Measurements from ENCODE around the gene SPN.
"Not testable (repeated sequence)": the region's sequence is repeated elsewhere in the genome, so short reads cannot be mapped to it uniquely, and the experiment has no call there.

SPN gene

GRCh38 chr16:29698042-29698441, 35.0 kb downstream of the SPN start:
- Histone ChIP-seq H3K36me3 (ENCODE audit: insufficient read depth, low read length) (no peaks in the 10 kb centered on the region), H3K4me1 (ENCODE audit: insufficient read depth, low read length) (peaks cover 16% of the 10 kb centered on the region), H3K9me3 (ENCODE audit: control insufficient read depth, insufficient read depth, low read length) (no peaks in the 10 kb centered on the region; the same call in 1 of the 2 replicates), H3K9ac (ENCODE audit: low read depth, low read length) (no peak overlapping the region)

GRCh38 chr16:29698484-29699323, 35.7 kb downstream of the SPN start:
- H3K9ac ChIP-seq (ENCODE audit: low read depth, low read length) = no peak overlapping the region
- H3K4me1 ChIP-seq (ENCODE audit: insufficient read depth, low read length) = peaks cover 16% of the 10 kb centered on the region
- H3K36me3 ChIP-seq (ENCODE audit: insufficient read depth, low read length) = no peaks in the 10 kb centered on the region
- H3K9me3 ChIP-seq (ENCODE audit: control insufficient read depth, insufficient read depth, low read length) = no peaks in the 10 kb centered on the region; the same call in 1 of the 2 replicates

GRCh38 chr16:29699324-29700219, 36.5 kb downstream of the SPN start:
- no peaks in the 10 kb centered on the region for H3K36me3 ChIP-seq (ENCODE audit: insufficient read depth, low read length)
- no peaks in the 10 kb centered on the region; the same call in 1 of the 2 replicates for H3K9me3 ChIP-seq (ENCODE audit: control insufficient read depth, insufficient read depth, low read length)
- H3K4me1 ChIP-seq (ENCODE audit: insufficient read depth, low read length) = peaks cover 16% of the 10 kb centered on the region
- no peak overlapping the region for H3K9ac ChIP-seq (ENCODE audit: low read depth, low read length)

GRCh38 chr16:29700253-29700987, 37.4 kb downstream of the SPN start:
- no peaks in the 10 kb centered on the region; the same call in 1 of the 2 replicates for H3K9me3 ChIP-seq (ENCODE audit: control insufficient read depth, insufficient read depth, low read length)
- H3K9ac ChIP-seq (ENCODE audit: low read depth, low read length) = no peak overlapping the region
- H3K36me3 ChIP-seq (ENCODE audit: insufficient read depth, low read length) = no peaks in the 10 kb centered on the region
- H3K4me1 ChIP-seq (ENCODE audit: insufficient read depth, low read length) = peaks cover 16% of the 10 kb centered on the region

- Histone ChIP-seq H3K36me3 (ENCODE audit: insufficient read depth, low read length) (no peaks in the 10 kb centered on the region), H3K9ac (ENCODE audit: low read depth, low read length) (no peak overlapping the region), H3K9me3 (ENCODE audit: control insufficient read depth, insufficient read depth, low read length) (no peaks in the 10 kb centered on the region; the same call in 1 of the 2 replicates), H3K4me1 (ENCODE audit: insufficient read depth, low read length) (peaks cover 16% of the 10 kb centered on the region)
These were observed 38.1 kb downstream of the SPN start for GRCh38 chr16:29701214-29701555.

- H3K9me3 ChIP-seq (ENCODE audit: control insufficient read depth, insufficient read depth, low read length) = no peaks in the 10 kb centered on the region; the same call in 1 of the 2 replicates
- peaks cover 16% of the 10 kb centered on the region for H3K4me1 ChIP-seq (ENCODE audit: insufficient read depth, low read length)
- H3K9ac ChIP-seq (ENCODE audit: low read depth, low read length) = no peak overlapping the region
- no peaks in the 10 kb centered on the region for H3K36me3 ChIP-seq (ENCODE audit: insufficient read depth, low read length)
These were observed 39.2 kb downstream of the SPN start for GRCh38 chr16:29702269-29702668.

- H3K36me3 ChIP-seq (ENCODE audit: insufficient read depth, low read length) = no peaks in the 10 kb centered on the region
- H3K4me1 ChIP-seq (ENCODE audit: insufficient read depth, low read length) = peaks cover 7% of the 10 kb centered on the region
- H3K9me3 ChIP-seq (ENCODE audit: control insufficient read depth, insufficient read depth, low read length) = no peaks in the 10 kb centered on the region
- H3K9ac ChIP-seq (ENCODE audit: low read depth, low read length) = no peak overlapping the region
These were observed 42.0 kb downstream of the SPN start for GRCh38 chr16:29705030-29705429.

GRCh38 chr16:29707160-29707559, 44.1 kb downstream of the SPN start:
- not testable (repeated sequence) for H3K9ac ChIP-seq (ENCODE audit: low read depth, low read length); H3K9me3 ChIP-seq (ENCODE audit: control insufficient read depth, insufficient read depth, low read length); H3K36me3 ChIP-seq (ENCODE audit: insufficient read depth, low read length); H3K4me1 ChIP-seq (ENCODE audit: insufficient read depth, low read length)

GRCh38 chr16:29708917-29709600, 46.0 kb downstream of the SPN start:
- Histone ChIP-seq H3K4me1 (ENCODE audit: insufficient read depth, low read length) (peaks cover 3% of the 10 kb centered on the region), H3K9me3 (ENCODE audit: control insufficient read depth, insufficient read depth, low read length) (no peaks in the 10 kb centered on the region), H3K36me3 (ENCODE audit: insufficient read depth, low read length) (peaks cover 12% of the 10 kb centered on the region), H3K9ac (ENCODE audit: low read depth, low read length) (peak overlapping the region; percentile 94)

- not testable (repeated sequence) for H3K4me1 ChIP-seq (ENCODE audit: insufficient read depth, low read length); H3K9me3 ChIP-seq (ENCODE audit: control insufficient read depth, insufficient read depth, low read length)
- peak overlapping the region; percentile 94 for H3K9ac ChIP-seq (ENCODE audit: low read depth, low read length)
- H3K36me3 ChIP-seq (ENCODE audit: insufficient read depth, low read length) = peaks cover 12% of the 10 kb centered on the region
These were observed 46.6 kb downstream of the SPN start for GRCh38 chr16:29709657-29710056.

GRCh38 chr16:29710227-29711219, 47.5 kb downstream of the SPN start:
- Histone ChIP-seq H3K4me1 (ENCODE audit: insufficient read depth, low read length) (peaks cover 3% of the 10 kb centered on the region), H3K9ac (ENCODE audit: low read depth, low read length) (peak overlapping the region; percentile 94)

GRCh38 chr16:29712809-29713208, 49.8 kb downstream of the SPN start:
- peaks cover 3% of the 10 kb centered on the region for H3K4me1 ChIP-seq (ENCODE audit: insufficient read depth, low read length)
- H3K36me3 ChIP-seq (ENCODE audit: insufficient read depth, low read length) = peaks cover 12% of the 10 kb centered on the region
- no peaks in the 10 kb centered on the region for H3K9me3 ChIP-seq (ENCODE audit: control insufficient read depth, insufficient read depth, low read length)
- no peak overlapping the region for H3K9ac ChIP-seq (ENCODE audit: low read depth, low read length)

More at GRCh38 chr16:29710227-29711219, 47.5 kb downstream of the SPN start:
- Histone ChIP-seq H3K9me3 (ENCODE audit: control insufficient read depth, insufficient read depth, low read length) (no peaks in the 10 kb centered on the region), H3K36me3 (ENCODE audit: insufficient read depth, low read length) (peaks cover 12% of the 10 kb centered on the region)

GRCh38 chr16:29714396-29714795, 51.3 kb downstream of the SPN start:
- no peaks in the 10 kb centered on the region for H3K9me3 ChIP-seq (ENCODE audit: control insufficient read depth, insufficient read depth, low read length)
- H3K4me1 ChIP-seq (ENCODE audit: insufficient read depth, low read length) = peaks cover 5% of the 10 kb centered on the region

More at GRCh38 chr16:29714396-29714795, 51.3 kb downstream of the SPN start:
- Histone ChIP-seq H3K36me3 (ENCODE audit: insufficient read depth, low read length) (peaks cover 12% of the 10 kb centered on the region), H3K9ac (ENCODE audit: low read depth, low read length) (no peak overlapping the region)
